HepG2 (cell line): ENCODE results near the gene OTULINL.

Experiments
- JUND ChIP-seq: sonication (generic); formaldehyde crosslinking; IDR thresholded peaks from 2 replicates; pipeline ENCODE4 v1.8.0; 2022; ENCODE audit warnings: mild to moderate bottlenecking, missing genetic modification reagents
- NFYB ChIP-seq: sonication (generic); formaldehyde crosslinking; IDR thresholded peaks from 2 replicates; pipeline ENCODE4 v1.4.0; 2020; ENCODE audit warnings: missing genetic modification reagents
- NR2C2 ChIP-seq: sonication (generic); formaldehyde crosslinking; IDR thresholded peaks from 2 replicates; pipeline ENCODE4 v1.4.0; 2020; ENCODE audit warnings: missing genetic modification reagents, mild to moderate bottlenecking, moderate library complexity, borderline replicate concordance
- ZNF792 ChIP-seq: IDR thresholded peaks from 2 replicates; pipeline ENCODE4 v1.6.1; 2016
- TF ChIP-seq, protein P1 (sequence below): IDR thresholded peaks from 2 replicates; pipeline ENCODE4 v1.6.1; 2016

DNA sequence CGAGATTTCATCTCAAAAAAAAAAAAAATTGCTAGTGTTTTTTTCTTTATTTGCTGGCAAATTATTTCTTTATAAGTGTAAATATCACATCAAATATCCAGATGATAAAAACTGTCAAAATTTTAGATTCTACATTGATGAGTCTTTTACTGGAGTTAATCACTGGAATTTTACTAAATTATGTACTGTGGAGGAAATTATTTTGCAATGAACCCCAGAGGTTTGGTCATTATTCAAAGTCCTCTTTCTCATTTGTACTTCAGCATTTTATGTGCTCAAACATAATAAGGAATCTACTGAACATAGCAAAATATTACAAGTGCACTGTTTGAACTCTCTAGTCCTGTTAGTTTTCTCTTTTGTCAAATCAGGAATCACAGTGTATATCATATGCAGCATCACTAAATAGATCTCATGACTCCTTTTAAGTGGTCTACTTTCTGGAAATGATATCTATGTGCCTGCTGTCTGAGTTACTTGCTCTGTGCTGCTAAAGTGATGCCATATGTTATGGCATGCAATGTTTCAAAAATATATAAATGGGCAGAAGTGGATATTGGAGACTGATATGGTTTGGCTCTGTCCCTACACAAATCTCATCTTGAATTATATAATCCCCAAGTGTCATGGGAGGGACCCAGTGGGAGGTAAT is 18.0 kb downstream of the OTULINL start:
- TF ChIP-seq, protein P1, sequence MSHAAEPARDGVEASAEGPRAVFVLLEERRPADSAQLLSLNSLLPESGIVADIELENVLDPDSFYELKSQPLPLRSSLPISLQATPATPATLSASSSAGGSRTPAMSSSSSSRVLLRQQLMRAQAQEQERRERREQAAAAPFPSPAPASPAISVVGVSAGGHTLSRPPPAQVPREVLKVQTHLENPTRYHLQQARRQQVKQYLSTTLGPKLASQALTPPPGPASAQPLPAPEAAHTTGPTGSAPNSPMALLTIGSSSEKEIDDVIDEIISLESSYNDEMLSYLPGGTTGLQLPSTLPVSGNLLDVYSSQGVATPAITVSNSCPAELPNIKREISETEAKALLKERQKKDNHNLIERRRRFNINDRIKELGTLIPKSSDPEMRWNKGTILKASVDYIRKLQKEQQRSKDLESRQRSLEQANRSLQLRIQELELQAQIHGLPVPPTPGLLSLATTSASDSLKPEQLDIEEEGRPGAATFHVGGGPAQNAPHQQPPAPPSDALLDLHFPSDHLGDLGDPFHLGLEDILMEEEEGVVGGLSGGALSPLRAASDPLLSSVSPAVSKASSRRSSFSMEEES: no peak
- TF ChIP-seq NFYB (CRISPR knock-in tag) (no peak), NR2C2 (CRISPR knock-in tag) (no peak), ZNF792 (CRISPR knock-in tag) (no peak), JUND (no peak)
